ENCODE measurements around the gene RASA2. TPM values are rescaled to one million over a fixed set of nuclear protein-coding genes. Genes with fewer than 3 reads are reported as not detected.

The RASA2 gene
- total and polyA plus RNA-seq, 2 of the 4 experiments (the other 2 are of a cell fraction): 6.1 to 14.0 TPM

DNA sequence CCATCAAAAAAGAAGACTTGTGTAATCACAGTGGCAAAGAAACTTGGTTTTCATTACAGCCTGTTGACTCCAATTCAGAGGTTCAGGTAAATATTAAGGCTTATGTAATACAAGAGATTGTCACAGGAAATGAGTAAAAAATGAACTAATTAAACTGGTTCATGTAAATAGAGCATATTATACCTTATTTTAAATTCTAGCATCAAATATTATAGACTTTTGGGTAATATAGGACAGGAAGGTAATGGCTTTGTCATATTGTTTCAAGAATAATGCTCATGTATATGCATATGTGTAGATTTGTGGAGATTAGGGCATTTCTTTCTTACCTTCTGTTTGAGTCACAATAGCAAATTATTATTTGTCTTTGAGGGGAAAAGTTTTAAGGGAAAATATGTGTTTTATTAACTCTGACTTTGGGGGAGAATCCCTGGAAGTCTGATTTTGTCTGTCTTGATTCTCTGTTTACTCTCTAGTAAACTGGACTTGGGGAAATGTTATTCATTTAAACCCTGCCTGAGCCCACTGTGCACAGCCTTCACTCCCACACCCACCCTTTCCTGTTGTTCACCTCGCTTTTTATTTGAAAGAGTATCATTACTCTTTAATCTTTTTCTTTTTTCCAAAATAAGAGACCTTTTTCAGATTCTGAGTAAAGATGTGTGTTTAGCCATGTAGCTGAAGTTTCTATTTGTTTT is 43.0 kb downstream of the RASA2 start:
- Histone ChIP-seq H2AK9ac (replicated peaks; ENCODE audit: low read depth, low read length, poor library complexity) (no peak overlapping the region), H4K91ac (ENCODE audit: insufficient read depth, low read depth, low read length) (no peak overlapping the region), H3K79me1 (ENCODE audit: low read depth in 1 of 2, low read length in 2 of 2) (peaks cover 16 to 25% of the 10 kb centered on the region in 2 experiments), H3K9me3 (ENCODE audit: control insufficient read depth, insufficient read depth, low read length) (no peaks in the 10 kb centered on the region), H4K8ac (ENCODE audit: low read depth in 2 of 2, low read length in 2 of 2) (peak overlapping the region in 1 of 2 experiments; percentile 28; a peak in 1 of 4 replicates), H4K20me1 (ENCODE audit: insufficient read depth, low read length) (no peaks in the 10 kb centered on the region), H3K4me2 (ENCODE audit: low read depth, low read length) (peak overlapping the region; percentile 94), H3K14ac (replicated peaks; ENCODE audit: low read depth, low read length) (no peak overlapping the region; the same call in 1 of the 2 replicates), H3K36me3 (ENCODE audit: control insufficient read depth, insufficient read depth, low read length) (0 out of 2 replicates have a peak, but pooled peaks cover under 1% of the 10 kb centered on the region), H3K4me3 (ENCODE audit: insufficient read depth, low read depth, low read length) (peak overlapping the region; percentile 29; the same call in 1 of the 2 replicates), H2BK120ac (ENCODE audit: low read depth, low read length) (no peak overlapping the region), H3K23ac (ENCODE audit: low read depth, low read length) (no peak overlapping the region), H3K27me3 (ENCODE audit: control insufficient read depth, insufficient read depth, low read length) (no peaks in the 10 kb centered on the region), H2AFZ (replicated peaks; ENCODE audit: low read length, poor library complexity) (no peak overlapping the region), H2BK20ac (ENCODE audit: low read depth, low read length) (no peak overlapping the region), H3K4me1 (ENCODE audit: control insufficient read depth, insufficient read depth, low read length) (peaks cover 1% of the 10 kb centered on the region; the same call in 1 of the 2 replicates), H2AK5ac (ENCODE audit: low read depth, low read length) (no peak overlapping the region), H3K9me1 (ENCODE audit: insufficient read depth, low read length) (no peaks in the 10 kb centered on the region), H2BK5ac (ENCODE audit: low read depth, low read length, poor library complexity, severe bottlenecking) (peak overlapping the region; percentile 77), H3K56ac (ENCODE audit: extremely low read depth, insufficient read depth, low read length) (peak overlapping the region; percentile 16; the same call in 1 of the 2 replicates), H2BK15ac (ENCODE audit: low read depth, low read length) (no peak overlapping the region), H3K9ac (ENCODE audit: low read depth, low read length) (peak overlapping the region; percentile 83; the same call in 1 of the 2 replicates), H4K5ac (ENCODE audit: low read depth, low read length) (peak overlapping the region; percentile 88), H3K18ac (ENCODE audit: low read depth, low read length) (peak overlapping the region; percentile 87), H3K4ac (ENCODE audit: low read depth, low read length) (peak overlapping the region; percentile 55), H3K27ac (ENCODE audit: insufficient read depth, low read length) (peak overlapping the region; percentile 98)
- POLR2A ChIA-PET (ENCODE audit: unreplicated experiment): no interaction called here
- in situ Hi-C loops (cut with MboI; ENCODE audit: low sequenced_read_pairs): no loop called here
- DNase-seq: no peak
- TF ChIP-seq MXI1 (IDR thresholded peaks at IDR 0.05; ENCODE audit: borderline replicate concordance, low read depth, low read length) (no peak), FOS (IDR thresholded peaks at IDR 0.05; ENCODE audit: low read depth, low read length) (no peak), RCOR1 (IDR thresholded peaks at IDR 0.05; ENCODE audit: insufficient replicate concordance, low read length) (no peak), POLR2A (IDR thresholded peaks at IDR 0.05; ENCODE audit: low read depth, low read length) (no peak), MAFK (IDR thresholded peaks at IDR 0.05; ENCODE audit: low read depth, low read length) (no peak), NFE2L2 (IDR thresholded peaks at IDR 0.05; ENCODE audit: low read depth, low read length) (no peak)
- TF ChIP-seq, protein P1, sequence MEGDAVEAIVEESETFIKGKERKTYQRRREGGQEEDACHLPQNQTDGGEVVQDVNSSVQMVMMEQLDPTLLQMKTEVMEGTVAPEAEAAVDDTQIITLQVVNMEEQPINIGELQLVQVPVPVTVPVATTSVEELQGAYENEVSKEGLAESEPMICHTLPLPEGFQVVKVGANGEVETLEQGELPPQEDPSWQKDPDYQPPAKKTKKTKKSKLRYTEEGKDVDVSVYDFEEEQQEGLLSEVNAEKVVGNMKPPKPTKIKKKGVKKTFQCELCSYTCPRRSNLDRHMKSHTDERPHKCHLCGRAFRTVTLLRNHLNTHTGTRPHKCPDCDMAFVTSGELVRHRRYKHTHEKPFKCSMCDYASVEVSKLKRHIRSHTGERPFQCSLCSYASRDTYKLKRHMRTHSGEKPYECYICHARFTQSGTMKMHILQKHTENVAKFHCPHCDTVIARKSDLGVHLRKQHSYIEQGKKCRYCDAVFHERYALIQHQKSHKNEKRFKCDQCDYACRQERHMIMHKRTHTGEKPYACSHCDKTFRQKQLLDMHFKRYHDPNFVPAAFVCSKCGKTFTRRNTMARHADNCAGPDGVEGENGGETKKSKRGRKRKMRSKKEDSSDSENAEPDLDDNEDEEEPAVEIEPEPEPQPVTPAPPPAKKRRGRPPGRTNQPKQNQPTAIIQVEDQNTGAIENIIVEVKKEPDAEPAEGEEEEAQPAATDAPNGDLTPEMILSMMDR (conservative IDR thresholded peaks at IDR 0.05; ENCODE audit: low read depth, low read length): no peak
- dilution Hi-C loops (cut with HindIII; ENCODE audit: low sequenced_read_pairs, unreplicated experiment): no loop called here
- no TSS peak for BruUV-seq (replicated peaks)
- CTCF ChIA-PET: interaction anchor here (1.0 kb wide), 1 partner anchor 21 kb away, joined by 3 read pairs; no protein-coding TSS in a partner anchor
- ATAC-seq (ENCODE audit: low read depth): peak; percentile 62
- intact Hi-C loops (cut with micrococcal nuclease): loop anchor here (5.0 kb wide), 1 partner anchor 43 kb away; the partner anchor contains the start of gene RASA2
- no CpG with 5 or more reads among the region's 1 CpG for WGBS, 2 experiments (ENCODE audit: extremely low coverage in 2 of 2, insufficient read length in 1 of 2)
